BLaER1 treated with 17β-estradiol and CSF1 and Interleukin-3, amounts not matched to agents 10 nM and 100 nM (cell line): ENCODE data around the gene CHCHD10.

ENCODE experiments used
- H3K27ac ChIP-seq, 11 experiments: shearing (Covaris generic); formaldehyde crosslinking; 2 replicates each; pipeline ENCODE4 v1.8.1; 2022
- H3K27me3 ChIP-seq, 11 experiments: shearing (Covaris generic); formaldehyde crosslinking; 2 replicates each; pipeline ENCODE4 v1.8.1; 2022
- H3K36me3 ChIP-seq, 11 experiments: shearing (Covaris generic); formaldehyde crosslinking; 2 replicates each; pipeline ENCODE4 v1.8.1; 2022
- H3K4me1 ChIP-seq, 10 experiments: shearing (Covaris generic); formaldehyde crosslinking; 2 replicates each; pipeline ENCODE4 v1.8.1; 2022
- H3K4me2 ChIP-seq, 11 experiments: shearing (Covaris generic); formaldehyde crosslinking; 2 replicates each; pipeline ENCODE4 v1.8.1; 2022
- H3K4me3 ChIP-seq, 10 experiments: shearing (Covaris generic); formaldehyde crosslinking; 2 replicates each; pipeline ENCODE4 v1.8.1; 2022
- H3K9ac ChIP-seq, 11 experiments: shearing (Covaris generic); formaldehyde crosslinking; 2 replicates each; pipeline ENCODE4 v1.8.1; 2022
- H3K9me3 ChIP-seq, 11 experiments: shearing (Covaris generic); formaldehyde crosslinking; replicated peaks in 1 of 11; 2 replicates each; pipeline ENCODE4 v1.8.1; 2022
- H4K20me1 ChIP-seq, 11 experiments: shearing (Covaris generic); formaldehyde crosslinking; 2 replicates each; pipeline ENCODE4 v1.8.1; 2022
- Cebpa-rat ChIP-seq, 11 experiments: shearing (Covaris generic); IDR thresholded peaks; 2 replicates each; pipeline ENCODE4 v1.8.1; 2022

CHCHD10 gene

GRCh38 chr22:23773483-23774113 lies 5.8 kb upstream of the CHCHD10 start:
- peaks cover 22 to 97% (median 92%) of the 10 kb centered on the region in 10 experiments for H3K4me1 ChIP-seq
- peak overlapping the region in 7 of 11 experiments; percentile 77 to 93 (median 82); a peak in 11 of 22 replicates for H3K27ac ChIP-seq
- peak overlapping the region in 8 of 10 experiments; percentile 67 to 77 (median 69); a peak in 15 of 20 replicates for H3K4me3 ChIP-seq
- H3K9ac ChIP-seq = peak overlapping the region; percentile 65 to 88 (median 85); a peak in 19 of 22 replicates
- H3K9me3 ChIP-seq = no peaks in the 10 kb centered on the region
- TF ChIP-seq Cebpa-rat (IDR thresholded peaks at IDR 0.05) = no peak
- peaks cover 0 to 7% (median 0%) of the 10 kb centered on the region in 11 experiments; a peak in 3 of 22 replicates for H4K20me1 ChIP-seq
- peak overlapping the region; percentile 91 to 99 (median 96) for H3K4me2 ChIP-seq
- H3K27me3 ChIP-seq = no peaks in the 10 kb centered on the region
- H3K36me3 ChIP-seq = peaks cover 0 to 7% (median 0%) of the 10 kb centered on the region in 11 experiments; a peak in 1 of 22 replicates

- Histone ChIP-seq H3K36me3 (no peaks in the 10 kb centered on the region), H3K9me3 (no peaks in the 10 kb centered on the region), H3K4me2 (peak within 1 kb of the TSS; percentile 91 to 99 (median 96)), H4K20me1 (peaks cover 0 to 7% (median 0%) of the 10 kb centered on the region in 11 experiments; a peak in 3 of 22 replicates), H3K27me3 (no peaks in the 10 kb centered on the region), H3K27ac (peak within 1 kb of the TSS in 10 of 11 experiments; percentile 37 to 93 (median 80); a peak in 19 of 22 replicates), H3K9ac (peak within 1 kb of the TSS; percentile 65 to 88 (median 85)), H3K4me1 (peaks cover 24 to 96% (median 92%) of the 10 kb centered on the region in 10 experiments), H3K4me3 (peak within 1 kb of the TSS; percentile 55 to 77 (median 69))
- TF ChIP-seq Cebpa-rat (IDR thresholded peaks at IDR 0.05) = no peak
Observed at GRCh38 chr22:23772649-23773473, 5.1 kb upstream of the CHCHD10 start, which contains the start of gene MMP11. Gene MMP11, plus strand, starts transcription at chr22:23772849. Its CDS starts 22 bp downstream, at chr22:23772871.

GRCh38 chr22:23772315-23772648 lies 4.5 kb upstream of the CHCHD10 start:
- H3K27me3 ChIP-seq = no peaks in the 10 kb centered on the region
- H3K4me2 ChIP-seq = peak overlapping the region; percentile 90 to 99 (median 96)
- no peaks in the 10 kb centered on the region for H3K9me3 ChIP-seq
- H3K36me3 ChIP-seq = no peaks in the 10 kb centered on the region
- peak overlapping the region; percentile 65 to 88 (median 85); a peak in 20 of 22 replicates for H3K9ac ChIP-seq
- peak overlapping the region; percentile 55 to 77 (median 69); a peak in 19 of 20 replicates for H3K4me3 ChIP-seq
- H4K20me1 ChIP-seq = peaks cover 0 to 7% (median 0%) of the 10 kb centered on the region in 11 experiments; a peak in 3 of 22 replicates
- peaks cover 24 to 90% (median 87%) of the 10 kb centered on the region in 10 experiments for H3K4me1 ChIP-seq
- no peak for TF ChIP-seq Cebpa-rat (IDR thresholded peaks at IDR 0.05)
- peak overlapping the region in 10 of 11 experiments; percentile 37 to 93 (median 80); a peak in 19 of 22 replicates for H3K27ac ChIP-seq

- Histone ChIP-seq H3K36me3 (peaks cover 7 to 16% (median 14%) of the 10 kb centered on the region in 11 experiments; a peak in 17 of 22 replicates), H3K4me3 (no peak overlapping the region), H3K9me3 (no peaks in the 10 kb centered on the region), H3K27ac (peak overlapping the region in 6 of 11 experiments; percentile 41 to 93 (median 68); a peak in 12 of 22 replicates), H3K4me1 (peaks cover 45 to 89% (median 86%) of the 10 kb centered on the region in 10 experiments), H3K4me2 (peak overlapping the region; percentile 81 to 99 (median 97); a peak in 21 of 22 replicates), H3K9ac (peak overlapping the region in 6 of 11 experiments; percentile 1 to 92 (median 58); a peak in 10 of 22 replicates), H4K20me1 (peaks cover 15 to 27% (median 23%) of the 10 kb centered on the region in 11 experiments), H3K27me3 (no peaks in the 10 kb centered on the region)
- no peak for TF ChIP-seq Cebpa-rat (IDR thresholded peaks at IDR 0.05)
Observed at GRCh38 chr22:23769321-23769965, 1.7 kb upstream of the CHCHD10 start.

GRCh38 chr22:23767303-23767672 lies 484 bp downstream of the CHCHD10 start:
- no peak for TF ChIP-seq Cebpa-rat (IDR thresholded peaks at IDR 0.05)
- Histone ChIP-seq H3K36me3 (peaks cover 7 to 21% (median 17%) of the 10 kb centered on the region in 11 experiments; a peak in 17 of 22 replicates), H3K27ac (peak overlapping the region; percentile 81 to 98 (median 92)), H3K4me2 (peak overlapping the region; percentile 81 to 99 (median 97)), H3K9ac (peak overlapping the region; percentile 89 to 97 (median 93)), H3K4me1 (peaks cover 61 to 92% (median 88%) of the 10 kb centered on the region in 10 experiments), H4K20me1 (peaks cover 21 to 45% (median 30%) of the 10 kb centered on the region in 11 experiments), H3K9me3 (no peaks in the 10 kb centered on the region), H3K4me3 (peak overlapping the region; percentile 69 to 90 (median 82)), H3K27me3 (no peaks in the 10 kb centered on the region)

GRCh38 chr22:23764899-23765881 lies 2.6 kb downstream of the CHCHD10 start:
- Histone ChIP-seq H3K36me3 (peaks cover 7 to 21% (median 17%) of the 10 kb centered on the region in 11 experiments; a peak in 17 of 22 replicates), H3K9ac (peak overlapping the region; percentile 53 to 75 (median 66); a peak in 20 of 22 replicates), H3K4me2 (peak overlapping the region; percentile 81 to 99 (median 97)), H3K4me3 (peak overlapping the region in 8 of 10 experiments; percentile 28 to 83 (median 52); a peak in 16 of 20 replicates), H3K27me3 (no peaks in the 10 kb centered on the region), H3K4me1 (peaks cover 61 to 91% (median 87%) of the 10 kb centered on the region in 10 experiments), H3K27ac (peak overlapping the region in 7 of 11 experiments; percentile 41 to 76 (median 68); a peak in 11 of 22 replicates), H3K9me3 (no peaks in the 10 kb centered on the region), H4K20me1 (peaks cover 21 to 45% (median 30%) of the 10 kb centered on the region in 11 experiments)
- no peak for TF ChIP-seq Cebpa-rat (IDR thresholded peaks at IDR 0.05)

- H3K9ac ChIP-seq = peak overlapping the region; percentile 53 to 75 (median 66); a peak in 20 of 22 replicates
- TF ChIP-seq Cebpa-rat (IDR thresholded peaks at IDR 0.05) = no peak
- H3K4me3 ChIP-seq = peak overlapping the region; percentile 42 to 83 (median 52)
- peak overlapping the region in 8 of 11 experiments; percentile 63 to 76 (median 68); a peak in 14 of 22 replicates for H3K27ac ChIP-seq
- H3K27me3 ChIP-seq = no peaks in the 10 kb centered on the region
- peaks cover 21 to 45% (median 30%) of the 10 kb centered on the region in 11 experiments for H4K20me1 ChIP-seq
- H3K4me1 ChIP-seq = peaks cover 55 to 87% (median 80%) of the 10 kb centered on the region in 10 experiments
- no peaks in the 10 kb centered on the region for H3K9me3 ChIP-seq
- H3K36me3 ChIP-seq = peaks cover 7 to 21% (median 17%) of the 10 kb centered on the region in 11 experiments; a peak in 17 of 22 replicates
- H3K4me2 ChIP-seq = peak overlapping the region; percentile 81 to 99 (median 97)
Observed at GRCh38 chr22:23763954-23764353, 3.8 kb downstream of the CHCHD10 start.
